Measurements from ENCODE around the gene ARHGEF12.

ARHGEF12 gene

GRCh38 chr11:120538707-120539106, 202.5 kb downstream of the ARHGEF12 start:
- DNase-seq (ENCODE audit: low spot score): no peak

Data from ecto neural progenitor cell (in vitro differentiated cells).